Right lobe of liver (tissue), 6 donors: ENCODE measurements around the gene RFTN2. TPM values are rescaled to one million over a fixed set of nuclear protein-coding genes. Genes with fewer than 3 reads are reported as not detected.
"Not testable (repeated sequence)": the region's sequence is repeated elsewhere in the genome, so short reads cannot be mapped to it uniquely, and the experiment has no call there.

Experiments used
- ATAC-seq, 4 donors: fragments of 200-7000 bp; cut with Tn5 transposase; one replicate each; pipeline ENCODE4 v1.9.1; 2020; ENCODE audit warnings: mild to moderate bottlenecking in 4 of 4, moderate library complexity in 4 of 4
- DNase-seq, 3 donors: peaks; one replicate each; pipeline ENCODE4 v3.0.0-alpha.2; 2020
- H3K27ac ChIP-seq, 3 donors: fragments of 200-600 bp; one replicate each; pipeline ENCODE4 v1.8.0; 2022
- H3K27me3 ChIP-seq, 2 donors: fragments of 200-600 bp; one replicate each; pipeline ENCODE4 v1.8.0; 2022
- H3K36me3 ChIP-seq, 4 donors: fragments of 200-600 bp; sonication (generic) in 1 of 4; one replicate each; pipeline versions ENCODE4 v1.5.1 to v1.8.0; 2017 to 2022; ENCODE audit warnings: control low read depth in 1 of 4
- H3K4me1 ChIP-seq, 4 donors: fragments of 200-600 bp; sonication (generic) in 1 of 4; one replicate each; pipeline versions ENCODE4 v1.5.1 to v1.8.0; 2017 to 2022; ENCODE audit warnings: control low read depth in 1 of 4
- H3K4me3 ChIP-seq, 3 donors: fragments of 200-600 bp; one replicate each; pipeline ENCODE4 v1.8.0; 2022
- H3K9me3 ChIP-seq, 4 donors: fragments of 200-600 bp; sonication (generic) in 1 of 4; one replicate each; pipeline versions ENCODE4 v1.5.1 to v1.8.0; 2017 to 2022; ENCODE audit warnings: control low read depth in 1 of 4
- CTCF ChIP-seq, 4 donors: fragments of 200-600 bp in 3 of 4; fragments of 450-650 bp in 1 of 4; IDR thresholded peaks; one replicate each; pipeline versions ENCODE4 v1.5.1 to v1.8.0; 2016 to 2022; ENCODE audit warnings: antibody characterized with exemption in 4 of 4, mild to moderate bottlenecking in 2 of 4
- POLR2A ChIP-seq: fragments of 450-650 bp; IDR thresholded peaks from one replicate; pipeline ENCODE4 v1.6.1; 2017; ENCODE audit warnings: antibody characterized with exemption, mild to moderate bottlenecking
- WGBS: methylation state at CpG from one replicate; pipeline ENCODE4 v1.1.6; 2018; ENCODE audit warnings: low coverage, low lambda C conversion rate; ENCODE audit not compliant: insufficient coverage; ENCODE audit errors: missing lambda C conversion rate; 5-methylcytosine and 5-hydroxymethylcytosine counted together
- intact Hi-C, 2 donors: fragments of 100-400 bp; cut with DNase I; formaldehyde crosslinking; loops; one replicate each; pipeline versions ENCODE4 v1.11.2 to v1.14.1; 2022
- total RNA-seq, 6 experiments: library from RNA; depleted of rRNA in 2 of 6; stranded (reverse); fragments of >200 nt in 2 of 6; fragmentation: NEBNext Ultra II Directional in 3 of 6; extraction: Animal tissue kit (Norgen Biotek cat#: 25700) in 3 of 6; gene quantifications; one replicate each; pipeline versions ENCODE4 v1.1.0 to v1.2.4, GENCODE V29; 2016 to 2023
- donor health status: DM: no; HTN: yes; CAD: no.
- donor health status: DM: no; HTN: no; CAD: no.
- donor health status: DM: no; HTN: no; CAD: no.
- donor health status: DM: no; HTN: yes; CAD: no.
- donor health status: DM: no; HTN: yes; CAD: no.

RFTN2 gene
- total RNA-seq, 6 experiments from 2014 or later = 0.58 to 1.9 (median 1.0) TPM

- DNase-seq = no peak
- Histone ChIP-seq H3K27ac (no peak overlapping the region), H3K9me3 (no peaks in the 10 kb centered on the region), H3K4me3 (no peak overlapping the region), H3K4me1 (no peaks in the 10 kb centered on the region), H3K27me3 (no peaks in the 10 kb centered on the region), H3K36me3 (no peaks in the 10 kb centered on the region)
- TF ChIP-seq CTCF (IDR thresholded peaks at IDR 0.05) (no peak), POLR2A (no peak)
- ATAC-seq = no peak
- intact Hi-C loops = no loop called here
Measured at GRCh38 chr2:197666277-197666676, 9.1 kb downstream of the RFTN2 start.

DNA sequence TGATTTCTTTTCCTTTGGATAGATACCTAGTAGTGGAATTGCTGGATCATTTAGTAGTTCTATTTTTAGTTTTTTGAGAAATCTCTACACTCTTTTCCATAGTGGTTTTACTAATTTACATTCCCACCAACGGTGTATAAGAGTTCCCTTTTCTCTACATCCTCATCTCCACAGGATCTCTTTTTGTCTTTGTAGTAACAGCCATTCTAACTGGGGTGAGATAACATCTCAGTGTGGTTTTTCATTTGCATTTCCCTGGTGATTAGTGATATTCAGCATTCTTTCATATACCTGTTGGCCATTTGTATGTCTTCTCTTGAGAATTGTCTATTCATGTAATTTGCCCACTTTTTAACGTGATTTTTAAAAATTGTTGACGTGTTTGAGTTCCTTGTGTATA lies 13.8 kb downstream of the RFTN2 start:
- Histone ChIP-seq H3K36me3 (no peaks in the 10 kb centered on the region), H3K9me3 (no peaks in the 10 kb centered on the region), H3K27me3 (no peaks in the 10 kb centered on the region), H3K27ac (no peak overlapping the region), H3K4me3 (no peak overlapping the region), H3K4me1 (no peaks in the 10 kb centered on the region)
- ATAC-seq (no peak), DNase-seq (no peak)
- WGBS = 47% methylated on average over 3 of the region's 3 CpGs
- TF ChIP-seq POLR2A (no peak), CTCF (IDR thresholded peaks at IDR 0.05) (no peak)
- intact Hi-C loops = no loop called here

DNA sequence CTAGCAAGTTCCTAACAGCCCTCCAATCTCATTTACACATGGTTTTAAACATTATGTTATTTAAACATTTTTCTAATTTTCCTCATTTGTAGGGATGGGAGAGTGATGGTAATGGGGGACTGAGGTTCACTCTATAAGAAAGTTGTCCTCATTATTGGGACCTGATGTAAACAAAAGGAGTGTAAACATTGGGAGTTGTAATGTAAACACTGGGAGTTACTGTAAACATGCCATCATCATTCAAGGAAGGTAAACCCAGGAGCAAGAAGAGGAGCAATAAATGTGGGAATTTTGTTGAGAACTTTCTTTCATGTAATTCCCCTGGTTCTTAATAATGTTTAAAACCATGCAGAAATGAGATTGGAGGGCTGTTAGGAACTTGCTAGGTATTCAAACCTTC lies 17.8 kb downstream of the RFTN2 start:
- H3K27me3 ChIP-seq = no peaks in the 10 kb centered on the region
- H3K4me1 ChIP-seq = no peaks in the 10 kb centered on the region
- H3K27ac ChIP-seq = no peak overlapping the region
- no peaks in the 10 kb centered on the region for H3K9me3 ChIP-seq
- H3K36me3 ChIP-seq = no peaks in the 10 kb centered on the region
- no peak for DNase-seq
- TF ChIP-seq CTCF (IDR thresholded peaks at IDR 0.05) (no peak), POLR2A (no peak)
- peak in 1 of 4 donors; percentile 55 for ATAC-seq
- H3K4me3 ChIP-seq = no peak overlapping the region
- intact Hi-C loops = no loop called here

DNA sequence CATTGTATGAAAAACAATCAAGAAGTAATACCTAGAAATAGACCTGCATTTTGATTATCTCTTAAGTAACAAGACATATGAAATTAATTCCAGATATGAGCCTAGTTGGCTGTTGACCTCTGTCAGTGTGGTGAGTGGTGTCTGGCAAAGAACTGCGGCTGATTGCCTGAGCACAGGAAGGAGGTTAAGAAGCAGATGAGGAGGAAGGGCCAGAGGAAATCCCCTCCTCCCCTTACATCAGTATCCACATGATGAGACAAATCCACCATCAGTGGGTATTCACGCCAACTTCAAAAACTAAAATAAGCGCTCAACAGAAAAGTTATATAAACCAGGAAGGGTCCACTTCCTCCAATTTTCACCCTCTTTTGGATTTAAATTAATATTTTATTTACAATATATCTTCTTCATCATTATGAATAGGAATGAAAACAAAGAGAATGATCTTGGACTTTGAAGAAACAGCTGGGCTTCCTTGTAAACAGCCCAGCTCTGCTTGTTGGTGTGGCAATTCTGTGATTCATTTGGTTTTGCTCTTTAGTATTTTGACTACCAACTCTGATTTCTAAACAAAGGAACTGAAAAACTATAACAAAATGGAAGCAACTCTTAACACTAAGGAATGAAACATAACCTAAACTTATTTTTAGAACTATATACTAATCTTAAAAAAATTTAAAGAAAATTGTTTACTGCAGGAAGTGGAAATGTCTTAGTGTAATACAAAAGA lies 27.3 kb downstream of the RFTN2 start:
- DNase-seq (no peak), ATAC-seq (no peak)
- Histone ChIP-seq H3K4me1 (no peaks in the 10 kb centered on the region), H3K27ac (no peak overlapping the region), H3K4me3 (no peak overlapping the region), H3K27me3 (no peaks in the 10 kb centered on the region), H3K9me3 (no peaks in the 10 kb centered on the region), H3K36me3 (no peaks in the 10 kb centered on the region)
- no peak for TF ChIP-seq CTCF (IDR thresholded peaks at IDR 0.05)
- no peak for TF ChIP-seq POLR2A
- WGBS = 85% methylated on average over 3 of the region's 3 CpGs
- intact Hi-C loops = no loop called here

- no peak for TF ChIP-seq POLR2A
- TF ChIP-seq CTCF (IDR thresholded peaks at IDR 0.05) = no peak
- ATAC-seq = no peak
- no peaks in the 10 kb centered on the region for H3K4me1 ChIP-seq
- no peaks in the 10 kb centered on the region for H3K9me3 ChIP-seq
- H3K27ac ChIP-seq = no peak overlapping the region
- H3K4me3 ChIP-seq = no peak overlapping the region
- no peak for DNase-seq
- H3K36me3 ChIP-seq = no peaks in the 10 kb centered on the region
- 60% methylated on average over 3 of the region's 3 CpGs for WGBS
- no peaks in the 10 kb centered on the region for H3K27me3 ChIP-seq
- intact Hi-C loops = no loop called here
Measured at GRCh38 chr2:197641666-197642065, 33.7 kb downstream of the RFTN2 start.

GRCh38 chr2:197640571-197641122 lies 34.7 kb downstream of the RFTN2 start:
- H3K36me3 ChIP-seq, H3K27me3 ChIP-seq, intact Hi-C loops, H3K27ac ChIP-seq, H3K9me3 ChIP-seq, H3K4me1 ChIP-seq, ATAC-seq, H3K4me3 ChIP-seq, DNase-seq: not testable (repeated sequence)
- 80% methylated on average over 10 of the region's 19 CpGs for WGBS
